Thyroid gland (tissue), 4 donors: ENCODE measurements around the gene SMIM27.

ENCODE experiments used
- POLR2A ChIP-seq, 2 donors: fragments of 450-650 bp; IDR thresholded peaks; one replicate each; pipeline ENCODE4 v1.6.1; 2017; ENCODE audit warnings: antibody characterized with exemption in 2 of 2, mild to moderate bottlenecking in 2 of 2, moderate library complexity in 1 of 2
- TF ChIP-seq, protein P1 (sequence below), 6 experiments: fragments of 200-600 bp in 3 of 6; fragments of 450-650 bp in 3 of 6; sonication (generic) in 3 of 6; IDR thresholded peaks; one replicate each; pipeline ENCODE4 v1.5.1; 2016 to 2019; ENCODE audit warnings: antibody characterized with exemption in 6 of 6, mild to moderate bottlenecking in 2 of 6, inconsistent platforms in 1 of 6, moderate library complexity in 1 of 6

GRCh38 chr9:32581512-32582143 lies 29.5 kb downstream of the SMIM27 start:
- TF ChIP-seq POLR2A (IDR thresholded peaks at IDR 0.05): no peak
- TF ChIP-seq, protein P1, sequence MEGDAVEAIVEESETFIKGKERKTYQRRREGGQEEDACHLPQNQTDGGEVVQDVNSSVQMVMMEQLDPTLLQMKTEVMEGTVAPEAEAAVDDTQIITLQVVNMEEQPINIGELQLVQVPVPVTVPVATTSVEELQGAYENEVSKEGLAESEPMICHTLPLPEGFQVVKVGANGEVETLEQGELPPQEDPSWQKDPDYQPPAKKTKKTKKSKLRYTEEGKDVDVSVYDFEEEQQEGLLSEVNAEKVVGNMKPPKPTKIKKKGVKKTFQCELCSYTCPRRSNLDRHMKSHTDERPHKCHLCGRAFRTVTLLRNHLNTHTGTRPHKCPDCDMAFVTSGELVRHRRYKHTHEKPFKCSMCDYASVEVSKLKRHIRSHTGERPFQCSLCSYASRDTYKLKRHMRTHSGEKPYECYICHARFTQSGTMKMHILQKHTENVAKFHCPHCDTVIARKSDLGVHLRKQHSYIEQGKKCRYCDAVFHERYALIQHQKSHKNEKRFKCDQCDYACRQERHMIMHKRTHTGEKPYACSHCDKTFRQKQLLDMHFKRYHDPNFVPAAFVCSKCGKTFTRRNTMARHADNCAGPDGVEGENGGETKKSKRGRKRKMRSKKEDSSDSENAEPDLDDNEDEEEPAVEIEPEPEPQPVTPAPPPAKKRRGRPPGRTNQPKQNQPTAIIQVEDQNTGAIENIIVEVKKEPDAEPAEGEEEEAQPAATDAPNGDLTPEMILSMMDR (IDR thresholded peaks at IDR 0.05): peak in 5 of 6 experiments; percentile 10 to 55 (median 51)
